ENCODE results near the gene IGFN1.
"Not testable (repeated sequence)": the region's sequence is repeated elsewhere in the genome, so short reads cannot be mapped to it uniquely, and the experiment has no call there.

The IGFN1 gene

GRCh38 chr1:201250326-201251011 is 59.8 kb downstream of the IGFN1 start:
- DNase-seq (ENCODE audit: low spot score) = peak; percentile 21

- DNase-seq (ENCODE audit: low spot score) = no peak
These were observed 60.8 kb downstream of the IGFN1 start for GRCh38 chr1:201251411-201251810.

GRCh38 chr1:201251851-201252430 is 61.3 kb downstream of the IGFN1 start:
- no peak for DNase-seq (ENCODE audit: low spot score)

- peak; percentile 39 for DNase-seq (ENCODE audit: low spot score)
These were observed 62.3 kb downstream of the IGFN1 start for GRCh38 chr1:201252944-201253371.

- DNase-seq (ENCODE audit: low spot score) = peak; percentile 41
These were observed 62.8 kb downstream of the IGFN1 start for GRCh38 chr1:201253411-201253810.

- DNase-seq (ENCODE audit: low spot score) = no peak
These were observed 63.4 kb downstream of the IGFN1 start for GRCh38 chr1:201253906-201254624.

- peak; percentile 95 for DNase-seq (ENCODE audit: low spot score)
These were observed 64.2 kb downstream of the IGFN1 start for GRCh38 chr1:201254625-201255478.

- no peak for DNase-seq (ENCODE audit: low spot score)
These were observed 65.1 kb downstream of the IGFN1 start for GRCh38 chr1:201255479-201256362.

- DNase-seq (ENCODE audit: low spot score) = not testable (repeated sequence)
These were observed 67.5 kb downstream of the IGFN1 start for GRCh38 chr1:201258132-201258531.

- no peak for DNase-seq (ENCODE audit: low spot score)
These were observed 68.2 kb downstream of the IGFN1 start for GRCh38 chr1:201258763-201259230.

- DNase-seq (ENCODE audit: low spot score) = no peak
These were observed 69.0 kb downstream of the IGFN1 start for GRCh38 chr1:201259476-201260235.

GRCh38 chr1:201260236-201260590 is 69.6 kb downstream of the IGFN1 start:
- DNase-seq (ENCODE audit: low spot score) = no peak

- DNase-seq (ENCODE audit: low spot score) = no peak
These were observed 70.2 kb downstream of the IGFN1 start for GRCh38 chr1:201260648-201261311.

- no peak for DNase-seq (ENCODE audit: low spot score)
These were observed 71.3 kb downstream of the IGFN1 start for GRCh38 chr1:201261771-201262547.

GRCh38 chr1:201262963-201263608 is 72.5 kb downstream of the IGFN1 start:
- DNase-seq (ENCODE audit: low spot score) = no peak

- no peak for DNase-seq (ENCODE audit: low spot score)
These were observed 73.4 kb downstream of the IGFN1 start for GRCh38 chr1:201264072-201264471.

- DNase-seq (ENCODE audit: low spot score) = no peak
These were observed 73.9 kb downstream of the IGFN1 start for GRCh38 chr1:201264554-201264953.

GRCh38 chr1:201265756-201266155 is 75.1 kb downstream of the IGFN1 start:
- DNase-seq (ENCODE audit: low spot score) = no peak

- no peak for DNase-seq (ENCODE audit: low spot score)
These were observed 75.7 kb downstream of the IGFN1 start for GRCh38 chr1:201266276-201266675.

Measured in D341Med (cell line).